SK-N-SH (cell line): Measurements from ENCODE around the gene PEPD.

Source experiments
- CTCF ChIP-seq: fragments of 200-600 bp; sonication (generic); IDR thresholded peaks from 2 replicates; pipeline ENCODE4 v1.6.1; 2017; ENCODE audit warnings: antibody characterized with exemption, mild to moderate bottlenecking, moderate library complexity
- EP300 ChIP-seq, 2 experiments: IDR thresholded peaks; 2 replicates each; pipeline versions ENCODE4 v1.4.0 to v1.6.1; 2012; ENCODE audit warnings: borderline replicate concordance in 1 of 2, low read depth in 1 of 2, low read length in 1 of 2
- FOSL2 ChIP-seq: IDR thresholded peaks from 2 replicates; pipeline ENCODE4 v1.4.0; 2012; ENCODE audit warnings: low read depth, mild to moderate bottlenecking, moderate library complexity, borderline replicate concordance
- GABPA ChIP-seq: IDR thresholded peaks from 2 replicates; pipeline ENCODE4 v1.4.0; 2012; ENCODE audit warnings: low read depth, mild to moderate bottlenecking
- IRF3 ChIP-seq: fragments of 150-350 bp; IDR thresholded peaks from 2 replicates; pipeline ENCODE4 v1.6.1; 2016; ENCODE audit warnings: mild to moderate bottlenecking, low read depth, low read length
- NFIC ChIP-seq: IDR thresholded peaks from 2 replicates; pipeline ENCODE4 v1.4.0; 2012; ENCODE audit warnings: borderline replicate concordance
- POLR2AphosphoS5 ChIP-seq: IDR thresholded peaks from 2 replicates; pipeline ENCODE4 v1.6.1; 2012; ENCODE audit warnings: low read depth, low read length
- REST ChIP-seq: IDR thresholded peaks from 2 replicates; pipeline ENCODE4 v1.6.1; 2012; ENCODE audit warnings: mild to moderate bottlenecking, low read depth, low read length, moderate library complexity
- RXRA ChIP-seq: IDR thresholded peaks from 2 replicates; pipeline ENCODE4 v1.4.0; 2012; ENCODE audit warnings: low read depth, mild to moderate bottlenecking, borderline replicate concordance
- SIN3A ChIP-seq: IDR thresholded peaks from 2 replicates; pipeline ENCODE4 v1.6.1; 2012; ENCODE audit warnings: low read depth, mild to moderate bottlenecking, low read length, moderate library complexity, borderline replicate concordance
- SMC3 ChIP-seq: IDR thresholded peaks from 2 replicates; pipeline ENCODE4 v1.6.1; 2012; ENCODE audit warnings: low read depth, low read length, improper control_type of control experiment
- TCF12 ChIP-seq: IDR thresholded peaks from 2 replicates; pipeline ENCODE4 v1.4.0; 2012
- TF ChIP-seq, protein P1 (sequence below): IDR thresholded peaks from 2 replicates; pipeline ENCODE4 v1.4.0; 2012; ENCODE audit warnings: low read depth
- TF ChIP-seq, protein P2 (sequence below): fragments of 150-350 bp; IDR thresholded peaks from 2 replicates; pipeline ENCODE4 v1.6.1; 2017; ENCODE audit warnings: antibody characterized with exemption, low read length, low read depth, borderline replicate concordance

- TF ChIP-seq CTCF (no peak), GABPA (no peak), SMC3 (no peak), IRF3 (no peak), NFIC (no peak), FOSL2 (no peak), EP300 (IDR thresholded peaks at IDR 0.05; ENCODE audit: borderline replicate concordance in 1 of 2, low read depth in 1 of 2, low read length in 1 of 2) (no peak), TCF12 (no peak), REST (no peak), POLR2AphosphoS5 (no peak), SIN3A (no peak), RXRA (no peak)
- TF ChIP-seq, protein P1, sequence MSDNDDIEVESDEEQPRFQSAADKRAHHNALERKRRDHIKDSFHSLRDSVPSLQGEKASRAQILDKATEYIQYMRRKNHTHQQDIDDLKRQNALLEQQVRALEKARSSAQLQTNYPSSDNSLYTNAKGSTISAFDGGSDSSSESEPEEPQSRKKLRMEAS: no peak
- TF ChIP-seq, protein P2, sequence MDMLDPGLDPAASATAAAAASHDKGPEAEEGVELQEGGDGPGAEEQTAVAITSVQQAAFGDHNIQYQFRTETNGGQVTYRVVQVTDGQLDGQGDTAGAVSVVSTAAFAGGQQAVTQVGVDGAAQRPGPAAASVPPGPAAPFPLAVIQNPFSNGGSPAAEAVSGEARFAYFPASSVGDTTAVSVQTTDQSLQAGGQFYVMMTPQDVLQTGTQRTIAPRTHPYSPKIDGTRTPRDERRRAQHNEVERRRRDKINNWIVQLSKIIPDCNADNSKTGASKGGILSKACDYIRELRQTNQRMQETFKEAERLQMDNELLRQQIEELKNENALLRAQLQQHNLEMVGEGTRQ: no peak
Observed at GRCh38 chr19:33554821-33555220, 33.2 kb upstream of the PEPD start.
